ENCODE data around the gene CASP7. TPM values are rescaled to one million over a fixed set of nuclear protein-coding genes. Genes with fewer than 3 reads are reported as not detected.

Gene CASP7
- total and polyA plus RNA-seq, 10 of the 15 experiments (the other 5 are each of a cell fraction or from before 2014, with no cell fraction given): 23.7 to 34.4 (median 28.7) TPM

DNA sequence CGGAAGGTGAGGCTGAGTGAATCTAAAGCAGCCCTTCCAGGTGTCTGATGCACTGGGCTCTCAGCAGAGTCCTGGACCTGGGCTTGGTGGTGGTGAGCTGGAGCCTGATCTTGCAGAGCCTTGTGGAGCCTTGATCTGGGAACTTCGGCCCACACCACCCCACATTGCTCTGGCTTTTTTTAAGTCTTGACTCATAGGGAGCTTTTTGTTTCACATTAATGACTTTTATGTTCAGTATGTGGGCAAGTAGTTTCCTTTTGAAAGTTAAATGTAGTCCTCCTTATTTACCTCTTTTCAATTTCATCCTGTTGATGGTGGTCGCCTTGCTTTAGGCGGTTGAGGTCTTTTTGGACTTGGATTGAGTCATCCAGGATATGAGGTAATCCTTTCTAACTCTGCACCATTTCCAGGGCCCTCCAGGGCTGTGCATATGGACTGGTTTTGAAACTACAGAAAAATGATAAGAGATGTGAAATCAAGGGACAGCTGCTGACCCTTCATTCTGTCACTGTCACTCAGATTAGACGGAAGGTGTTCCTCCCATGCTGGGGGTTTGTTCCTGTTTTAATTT, 12.9 kb upstream of the CASP7 start (continued):
- TF ChIP-seq, protein P1, sequence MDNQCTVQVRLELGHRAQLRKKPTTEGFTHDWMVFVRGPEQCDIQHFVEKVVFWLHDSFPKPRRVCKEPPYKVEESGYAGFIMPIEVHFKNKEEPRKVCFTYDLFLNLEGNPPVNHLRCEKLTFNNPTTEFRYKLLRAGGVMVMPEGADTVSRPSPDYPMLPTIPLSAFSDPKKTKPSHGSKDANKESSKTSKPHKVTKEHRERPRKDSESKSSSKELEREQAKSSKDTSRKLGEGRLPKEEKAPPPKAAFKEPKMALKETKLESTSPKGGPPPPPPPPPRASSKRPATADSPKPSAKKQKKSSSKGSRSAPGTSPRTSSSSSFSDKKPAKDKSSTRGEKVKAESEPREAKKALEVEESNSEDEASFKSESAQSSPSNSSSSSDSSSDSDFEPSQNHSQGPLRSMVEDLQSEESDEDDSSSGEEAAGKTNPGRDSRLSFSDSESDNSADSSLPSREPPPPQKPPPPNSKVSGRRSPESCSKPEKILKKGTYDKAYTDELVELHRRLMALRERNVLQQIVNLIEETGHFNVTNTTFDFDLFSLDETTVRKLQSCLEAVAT (IDR thresholded peaks at IDR 0.05): no peak
- TF ChIP-seq CTCF (IDR thresholded peaks at IDR 0.05 in 2 of 3, conservative IDR thresholded peaks at IDR 0.05 in 1 of 3; ENCODE audit: control insufficient read depth in 2 of 3, extremely low read depth in 1 of 3, insufficient read depth in 1 of 3, low read depth in 3 of 3, low read length in 3 of 3) (no peak), ZNF207 (IDR thresholded peaks at IDR 0.05; ENCODE audit: borderline replicate concordance) (no peak), ETV6 (conservative IDR thresholded peaks at IDR 0.05 in 1 of 2, IDR thresholded peaks at IDR 0.05 in 1 of 2; ENCODE audit: borderline replicate concordance in 1 of 2, low read depth in 1 of 2) (peak in 1 of 2 experiments; percentile 82; a peak in 2 of 4 replicates), IKZF1 (conservative IDR thresholded peaks at IDR 0.05) (0 out of 2 replicates have a peak, but pooled peaks have one; percentile 12), CBX5 (IDR thresholded peaks at IDR 0.05; ENCODE audit: low read depth) (no peak), POLR2A (IDR thresholded peaks at IDR 0.05; ENCODE audit: low read depth, low read length) (no peak), RUNX3 (IDR thresholded peaks at IDR 0.05; ENCODE audit: low read length) (peak; percentile 97), ZNF622 (IDR thresholded peaks at IDR 0.05) (no peak), IRF3 (IDR thresholded peaks at IDR 0.05) (no peak), BRCA1 (IDR thresholded peaks at IDR 0.05; ENCODE audit: low read depth, low read length) (no peak), ZSCAN29 (IDR thresholded peaks at IDR 0.05) (no peak), ZNF24 (IDR thresholded peaks at IDR 0.05) (no peak), ZNF687 (IDR thresholded peaks at IDR 0.05) (no peak), KAT2A (conservative IDR thresholded peaks at IDR 0.05; ENCODE audit: control insufficient read depth, low read depth, low read length) (no peak), RBBP5 (conservative IDR thresholded peaks at IDR 0.05) (no peak), RAD21 (IDR thresholded peaks at IDR 0.05; ENCODE audit: insufficient read depth, low read depth, low read length) (no peak), TARDBP (IDR thresholded peaks at IDR 0.05; ENCODE audit: borderline replicate concordance) (no peak), FOXK2 (IDR thresholded peaks at IDR 0.05) (no peak), ZNF217 (IDR thresholded peaks at IDR 0.05) (no peak), SPI1 (IDR thresholded peaks at IDR 0.05; ENCODE audit: borderline replicate concordance, insufficient read depth, low read depth, low read length) (no peak)
- TF ChIP-seq, protein P2, sequence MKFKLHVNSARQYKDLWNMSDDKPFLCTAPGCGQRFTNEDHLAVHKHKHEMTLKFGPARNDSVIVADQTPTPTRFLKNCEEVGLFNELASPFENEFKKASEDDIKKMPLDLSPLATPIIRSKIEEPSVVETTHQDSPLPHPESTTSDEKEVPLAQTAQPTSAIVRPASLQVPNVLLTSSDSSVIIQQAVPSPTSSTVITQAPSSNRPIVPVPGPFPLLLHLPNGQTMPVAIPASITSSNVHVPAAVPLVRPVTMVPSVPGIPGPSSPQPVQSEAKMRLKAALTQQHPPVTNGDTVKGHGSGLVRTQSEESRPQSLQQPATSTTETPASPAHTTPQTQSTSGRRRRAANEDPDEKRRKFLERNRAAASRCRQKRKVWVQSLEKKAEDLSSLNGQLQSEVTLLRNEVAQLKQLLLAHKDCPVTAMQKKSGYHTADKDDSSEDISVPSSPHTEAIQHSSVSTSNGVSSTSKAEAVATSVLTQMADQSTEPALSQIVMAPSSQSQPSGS (IDR thresholded peaks at IDR 0.05; ENCODE audit: low read length): peak; percentile 98
